Upper lobe of left lung (tissue), 6 donors: Measurements from ENCODE around the gene CSNK1D. TPM values are rescaled to one million over a fixed set of nuclear protein-coding genes. Genes with fewer than 3 reads are reported as not detected.
"Not testable (repeated sequence)": the region's sequence is repeated elsewhere in the genome, so short reads cannot be mapped to it uniquely, and the experiment has no call there.

ENCODE experiments used
- ATAC-seq, 2 donors: fragments of 200-7000 bp; cut with Tn5 transposase; one replicate each; pipeline ENCODE4 v1.9.1; 2022; ENCODE audit warnings: mild to moderate bottlenecking in 2 of 2, moderate library complexity in 2 of 2; ENCODE audit not compliant: low FRiP score in 2 of 2
- DNase-seq, 2 donors: peaks; one replicate each; pipeline ENCODE4 v3.0.0-alpha.2; 2019 to 2020
- H3K27ac ChIP-seq, 4 donors: fragments of 200-600 bp; sonication (generic); one replicate each; pipeline ENCODE4 v1.5.1; 2016 to 2019
- H3K27me3 ChIP-seq, 4 donors: fragments of 200-600 bp; sonication (generic); one replicate each; pipeline ENCODE4 v1.5.1; 2017 to 2019
- H3K36me3 ChIP-seq, 4 donors: fragments of 200-600 bp; sonication (generic); one replicate each; pipeline ENCODE4 v1.5.1; 2016 to 2019
- H3K4me1 ChIP-seq, 4 donors: fragments of 200-600 bp; sonication (generic); one replicate each; pipeline ENCODE4 v1.5.1; 2018 to 2019
- H3K4me3 ChIP-seq, 4 donors: fragments of 200-600 bp; sonication (generic); one replicate each; pipeline ENCODE4 v1.5.1; 2017 to 2019; ENCODE audit warnings: mild to moderate bottlenecking in 2 of 4, moderate library complexity in 1 of 4
- H3K9me3 ChIP-seq, 4 donors: fragments of 200-600 bp; sonication (generic); one replicate each; pipeline ENCODE4 v1.5.1; 2018 to 2019
- CTCF ChIP-seq, 6 experiments: fragments of 450-650 bp in 4 of 6; fragments of 200-600 bp in 2 of 6; sonication (generic) in 2 of 6; IDR thresholded peaks; one replicate each; pipeline ENCODE4 v1.5.1; 2016 to 2019; ENCODE audit warnings: antibody characterized with exemption in 6 of 6
- EP300 ChIP-seq, 4 donors: sonication (generic); formaldehyde crosslinking; IDR thresholded peaks; one replicate each; pipeline ENCODE4 v1.5.1; 2017; ENCODE audit warnings: antibody characterized with exemption in 4 of 4, control low read depth in 2 of 4
- POLR2A ChIP-seq, 4 donors: fragments of 450-650 bp; IDR thresholded peaks; one replicate each; pipeline ENCODE4 v1.5.1; 2016 to 2017; ENCODE audit warnings: antibody characterized with exemption in 4 of 4, mild to moderate bottlenecking in 2 of 4
- POLR2AphosphoS5 ChIP-seq, 2 donors: sonication (generic); formaldehyde crosslinking; IDR thresholded peaks; one replicate each; pipeline ENCODE4 v1.5.1; 2017; ENCODE audit warnings: antibody characterized with exemption in 2 of 2
- WGBS, 2 donors: methylation state at CpG; one replicate each; pipeline ENCODE4 v1.1.5; 2017 to 2018; 5-methylcytosine and 5-hydroxymethylcytosine counted together
- total RNA-seq, 6 donors: library from RNA; depleted of rRNA in 4 of 6; stranded (reverse); fragments of >200 nt in 4 of 6; gene quantifications; one replicate each; pipeline versions ENCODE4 v1.1.0 to v1.2.1, GENCODE V29; 2016 to 2021
- donor health status: DM: no; HTN: no; CAD: no; lungs with moderate emphysema.
- donor health status: DM: no; HTN: yes; CAD: no; lungs with severe emphysema.

Gene CSNK1D
- total RNA-seq, 6 donors from 2014 or later = 80.6 to 228 (median 152) TPM

- WGBS, 2 donors = 72 to 82% methylated on average over 4 to 9 of the region's 9 CpGs
- Histone ChIP-seq H3K27ac (peak overlapping the region in 3 of 4 donors; percentile 29 to 43 (median 36)), H3K4me3 (no peak overlapping the region), H3K36me3 (peaks cover 41 to 86% (median 76%) of the 10 kb centered on the region in 4 donors), H3K9me3 (no peaks in the 10 kb centered on the region), H3K27me3 (no peaks in the 10 kb centered on the region), H3K4me1 (peaks cover 29 to 44% (median 36%) of the 10 kb centered on the region in 4 donors)
- peak in 1 of 2 donors; percentile 69 for DNase-seq
- ATAC-seq = no peak
- TF ChIP-seq CTCF (IDR thresholded peaks at IDR 0.05) (no peak), POLR2AphosphoS5 (IDR thresholded peaks at IDR 0.05) (no peak), EP300 (IDR thresholded peaks at IDR 0.05) (no peak), POLR2A (IDR thresholded peaks at IDR 0.05) (no peak)
These were observed 9.9 kb downstream of the CSNK1D start for GRCh38 chr17:82263641-82264040.

- TF ChIP-seq POLR2A (IDR thresholded peaks at IDR 0.05) (no peak), POLR2AphosphoS5 (IDR thresholded peaks at IDR 0.05) (no peak), EP300 (IDR thresholded peaks at IDR 0.05) (no peak), CTCF (IDR thresholded peaks at IDR 0.05) (no peak)
- 53 to 59% methylated on average over 4 of the region's 4 CpGs for WGBS, 2 donors
These were observed 11.2 kb downstream of the CSNK1D start for GRCh38 chr17:82262344-82262743.

DNA sequence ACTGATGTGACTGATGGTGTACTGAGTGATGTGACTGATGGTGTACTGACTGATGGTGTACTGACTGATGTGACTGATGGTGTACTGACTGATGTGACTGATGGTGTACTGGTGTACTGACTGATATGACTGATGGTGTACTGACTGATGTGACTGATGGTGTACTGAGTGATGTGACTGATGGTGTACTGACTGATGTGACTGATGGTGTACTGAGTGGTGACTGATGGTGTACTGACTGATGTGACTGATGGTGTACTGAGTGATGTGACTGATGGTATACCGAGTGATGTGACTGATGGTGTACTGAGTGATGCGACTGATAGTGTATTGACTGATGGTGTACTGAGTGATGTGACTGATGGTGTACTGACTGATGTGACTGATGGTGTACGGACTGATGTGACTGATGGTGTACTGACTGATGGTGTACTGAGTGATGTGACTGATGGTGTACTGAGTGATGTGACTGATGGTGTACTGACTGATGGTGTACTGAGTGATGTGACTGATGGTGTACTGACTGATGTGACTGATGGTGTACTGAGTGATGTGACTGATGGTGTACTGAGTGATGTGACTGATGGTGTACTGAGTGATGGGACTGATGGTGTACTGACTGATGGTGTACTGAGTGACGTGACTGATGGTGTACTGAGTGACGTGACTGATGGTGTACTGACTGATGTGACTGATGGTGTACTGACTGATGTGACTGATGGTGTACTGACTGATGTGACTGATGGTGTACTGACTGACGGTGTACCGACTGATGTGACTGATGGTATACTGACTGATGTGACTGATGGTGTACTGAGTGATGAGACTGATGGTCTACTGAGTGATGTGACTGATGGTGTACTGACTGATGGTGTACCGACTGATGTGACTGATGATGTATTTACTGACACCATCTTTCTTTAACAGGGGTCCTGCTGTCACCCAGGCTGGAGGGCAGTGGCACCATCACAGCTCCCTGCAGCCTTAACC is 13.2 kb downstream of the CSNK1D start:
- ATAC-seq, H3K4me3 ChIP-seq, DNase-seq, H3K27me3 ChIP-seq, H3K9me3 ChIP-seq, H3K27ac ChIP-seq: not testable (repeated sequence)
- Histone ChIP-seq H3K4me1 (peaks cover 0 to 16% (median 5%) of the 10 kb centered on the region in 4 donors), H3K36me3 (peaks cover 43 to 98% (median 86%) of the 10 kb centered on the region in 4 donors)
- WGBS, 2 donors = 85 to 90% methylated on average over 8 of the region's 8 CpGs

More at GRCh38 chr17:82262344-82262743, 11.2 kb downstream of the CSNK1D start:
- DNase-seq (no peak), ATAC-seq (no peak)
- no peaks in the 10 kb centered on the region for H3K27me3 ChIP-seq
- H3K4me1 ChIP-seq = peaks cover 16 to 31% (median 24%) of the 10 kb centered on the region in 4 donors
- no peak overlapping the region for H3K27ac ChIP-seq
- peaks cover 41 to 92% (median 85%) of the 10 kb centered on the region in 4 donors for H3K36me3 ChIP-seq
- H3K9me3 ChIP-seq = no peaks in the 10 kb centered on the region
- no peak overlapping the region for H3K4me3 ChIP-seq

DNA sequence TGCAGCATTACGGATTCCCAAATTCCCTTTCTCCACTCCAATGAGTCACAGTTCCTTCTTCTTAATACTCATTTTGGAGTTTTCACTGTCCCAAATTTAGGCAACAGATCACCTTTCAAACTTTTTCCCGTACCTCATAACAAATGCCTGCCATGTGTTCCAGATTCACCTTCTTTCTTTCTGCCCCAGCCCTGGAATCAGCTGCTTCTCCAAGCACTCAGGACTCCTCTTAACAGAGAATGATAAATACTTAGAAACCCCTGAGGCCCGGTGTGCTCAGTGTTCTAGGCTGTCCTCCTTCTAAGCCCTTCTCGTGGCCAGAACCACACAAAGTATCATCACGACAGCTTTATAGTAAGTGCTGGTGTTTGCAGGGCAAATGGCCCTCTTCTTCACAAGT is 14.9 kb downstream of the CSNK1D start:
- TF ChIP-seq POLR2A (IDR thresholded peaks at IDR 0.05) (no peak), CTCF (IDR thresholded peaks at IDR 0.05) (no peak), POLR2AphosphoS5 (IDR thresholded peaks at IDR 0.05) (no peak), EP300 (IDR thresholded peaks at IDR 0.05) (no peak)
- no peaks in the 10 kb centered on the region for H3K27me3 ChIP-seq
- no peak overlapping the region for H3K4me3 ChIP-seq
- H3K9me3 ChIP-seq = no peaks in the 10 kb centered on the region
- peaks cover 34 to 95% (median 84%) of the 10 kb centered on the region in 4 donors for H3K36me3 ChIP-seq
- peaks cover 0 to 9% (median 2%) of the 10 kb centered on the region in 4 donors for H3K4me1 ChIP-seq
- DNase-seq = no peak
- H3K27ac ChIP-seq = peak overlapping the region in 1 of 4 donors; percentile 10
- 83 to 85% methylated on average over 5 of the region's 5 CpGs for WGBS, 2 donors
- no peak for ATAC-seq

DNA sequence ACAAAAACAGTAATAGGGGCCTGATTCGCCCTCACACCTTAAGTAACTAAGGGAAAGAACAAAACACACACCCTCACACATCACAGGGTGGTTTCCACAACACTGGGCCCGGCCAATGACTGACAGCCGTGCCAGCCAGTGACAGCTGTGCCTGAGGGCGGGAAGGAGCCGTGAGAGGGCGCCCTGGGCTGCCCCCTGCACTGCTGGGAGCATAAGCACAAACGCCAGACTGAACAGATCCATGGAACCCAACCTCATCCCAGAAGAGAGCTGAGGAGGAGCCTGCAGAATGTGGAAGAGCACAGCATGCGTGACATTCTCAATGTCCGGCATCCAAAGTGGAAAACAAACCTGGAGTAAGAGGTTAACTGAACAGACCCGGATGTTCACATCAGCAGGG is 16.0 kb downstream of the CSNK1D start:
- DNase-seq (peak in 1 of 2 donors; percentile 82), ATAC-seq (peak; percentile 45 to 62)
- Histone ChIP-seq H3K27me3 (no peaks in the 10 kb centered on the region), H3K4me3 (no peak overlapping the region), H3K36me3 (peaks cover 38 to 95% (median 85%) of the 10 kb centered on the region in 4 donors), H3K27ac (peak overlapping the region in 1 of 4 donors; percentile 6), H3K4me1 (no peaks in the 10 kb centered on the region), H3K9me3 (no peaks in the 10 kb centered on the region)
- no peak for TF ChIP-seq POLR2AphosphoS5 (IDR thresholded peaks at IDR 0.05)
- no peak for TF ChIP-seq CTCF (IDR thresholded peaks at IDR 0.05)
- no peak for TF ChIP-seq POLR2A (IDR thresholded peaks at IDR 0.05)
- WGBS, 2 donors = 71 to 72% methylated on average over 10 of the region's 10 CpGs
